H1 (cell line): ENCODE data around the gene SLC24A3. TPM values are rescaled to one million over a fixed set of nuclear protein-coding genes. Genes with fewer than 3 reads are reported as not detected.

Experiments
- SIN3A ChIP-seq, 2 experiments: IDR thresholded peaks in 1 of 2; conservative IDR thresholded peaks in 1 of 2; 2 replicates each; pipeline ENCODE4 v1.6.1; 2011 to 2012; ENCODE audit warnings: low read length in 2 of 2, improper control_type of control experiment in 1 of 2, low read depth in 1 of 2, mild to moderate bottlenecking in 1 of 2
- TEAD4 ChIP-seq: IDR thresholded peaks from 2 replicates; pipeline ENCODE4 v1.6.1; 2012; ENCODE audit warnings: low read depth, low read length, inconsistent platforms, mixed read lengths
- polyA plus RNA-seq, 7 experiments: library from polyadenylated mRNA; depleted of rRNA in 3 of 7; stranded (reverse) in 5 of 7; unstranded in 2 of 7; fragments of >200 nt in 5 of 7; fragments of 200-250 nt in 2 of 7; gene quantifications; 1 replicate in 5 of 7; 2 replicates in 1 of 7; 4 replicates in 1 of 7; pipeline versions ENCODE4 v1.2.1 to v1.2.3, GENCODE V29; 2011 to 2013; ENCODE audit warnings: missing spikeins in 2 of 7, mixed read lengths in 2 of 7
- total RNA-seq: library from RNA; stranded (reverse); fragmentation: NEBNext Ultra II Directional; extraction: Animal tissue kit (Norgen Biotek cat#: 25700); gene quantifications from 2 replicates; pipeline ENCODE4 v1.2.1, GENCODE V29; 2021

SLC24A3 gene
- total and polyA plus RNA-seq, 2 of the 8 experiments (the other 6 are each of a cell fraction or from before 2014, with no cell fraction given), result 4.5 to 6.3 TPM

GRCh38 chr20:19430641-19431315, 218.3 kb downstream of the SLC24A3 start (continued):
- TF ChIP-seq TEAD4 (no peak), SIN3A (conservative IDR thresholded peaks at IDR 0.05 in 1 of 2, IDR thresholded peaks at IDR 0.05 in 1 of 2; ENCODE audit: low read depth in 1 of 2, low read length in 2 of 2) (no peak)
